Thoracic aorta (tissue), 2 donors: Measurements from ENCODE around the gene CLMN. TPM values are rescaled to one million over a fixed set of nuclear protein-coding genes. Genes with fewer than 3 reads are reported as not detected.

ENCODE experiments used
- ATAC-seq: fragments of 150-250 bp; one replicate; pipeline ENCODE4 v1.8.0; 2017; ENCODE audit warnings: low read depth; ENCODE audit not compliant: insufficient number of reproducible peaks, low FRiP score
- DNase-seq: peaks from one replicate; pipeline ENCODE4 v3.0.0-alpha.2; 2020; ENCODE audit warnings: low spot score
- H3K27ac ChIP-seq, 2 donors: fragments of 200-600 bp; sonication (generic); 1 replicate in 1 of 2; 2 replicates in 1 of 2; pipeline ENCODE4 v1.5.1; 2016; ENCODE audit warnings: mild to moderate bottlenecking in 2 of 2, moderate library complexity in 2 of 2
- H3K27me3 ChIP-seq: fragments of 200-600 bp; sonication (generic); replicated peaks from 2 replicates; pipeline ENCODE4 v1.6.0; 2016; ENCODE audit warnings: mild to moderate bottlenecking; ENCODE audit not compliant: insufficient read depth
- H3K36me3 ChIP-seq: fragments of 200-600 bp; sonication (generic); one replicate; pipeline ENCODE4 v1.5.1; 2016
- H3K4me1 ChIP-seq, 2 donors: fragments of 200-600 bp; sonication (generic); 1 replicate in 1 of 2; 2 replicates in 1 of 2; pipeline versions ENCODE4 v1.5.1 to v1.6.0; 2016; ENCODE audit warnings: low read depth in 2 of 2, mild to moderate bottlenecking in 1 of 2; ENCODE audit not compliant: control insufficient read depth in 1 of 2
- H3K4me3 ChIP-seq: fragments of 200-600 bp; sonication (generic); 2 replicates; pipeline ENCODE4 v1.5.1; 2016; ENCODE audit warnings: mild to moderate bottlenecking
- H3K9me3 ChIP-seq: fragments of 200-600 bp; sonication (generic); 2 replicates; pipeline ENCODE4 v1.5.1; 2016
- total RNA-seq, 2 donors: library from RNA; depleted of rRNA; stranded (reverse); fragments of >200 nt; gene quantifications; one replicate each; pipeline versions ENCODE4 v1.1.0 to v1.2.3, GENCODE V29; 2016
- TF ChIP-seq, protein P1 (sequence below): fragments of 200-600 bp; sonication (generic); IDR thresholded peaks from one replicate; pipeline ENCODE4 v1.5.1; 2019; ENCODE audit warnings: antibody characterized with exemption

Gene CLMN
- total RNA-seq, 2 donors from 2014 or later: 7.3 to 10.4 TPM

DNA sequence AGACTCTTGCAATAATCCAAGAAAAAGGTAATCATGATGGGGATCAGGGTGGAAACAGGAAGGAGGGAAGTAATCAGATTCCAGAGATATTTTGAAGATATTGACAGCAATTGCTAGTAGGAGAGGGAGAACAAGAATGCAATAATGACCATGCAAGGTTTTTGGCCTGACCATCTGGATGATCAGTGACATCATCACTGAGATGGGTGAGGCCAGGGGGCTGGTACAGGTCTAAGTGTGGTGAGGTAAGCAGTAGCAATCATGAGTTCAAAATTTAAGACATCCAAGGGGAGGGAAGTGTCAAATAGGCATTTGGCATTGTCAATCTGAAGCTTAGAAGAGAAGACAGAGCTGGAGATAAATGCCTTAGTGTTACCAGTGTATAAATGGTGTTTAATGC is 24.8 kb upstream of the CLMN start:
- Histone ChIP-seq H3K9me3 (no peaks in the 10 kb centered on the region), H3K4me3 (no peak overlapping the region), H3K36me3 (no peaks in the 10 kb centered on the region), H3K27me3 (no peaks in the 10 kb centered on the region), H3K27ac (no peak overlapping the region), H3K4me1 (no peaks in the 10 kb centered on the region)
- no peak for ATAC-seq
- DNase-seq: no peak
- TF ChIP-seq, protein P1, sequence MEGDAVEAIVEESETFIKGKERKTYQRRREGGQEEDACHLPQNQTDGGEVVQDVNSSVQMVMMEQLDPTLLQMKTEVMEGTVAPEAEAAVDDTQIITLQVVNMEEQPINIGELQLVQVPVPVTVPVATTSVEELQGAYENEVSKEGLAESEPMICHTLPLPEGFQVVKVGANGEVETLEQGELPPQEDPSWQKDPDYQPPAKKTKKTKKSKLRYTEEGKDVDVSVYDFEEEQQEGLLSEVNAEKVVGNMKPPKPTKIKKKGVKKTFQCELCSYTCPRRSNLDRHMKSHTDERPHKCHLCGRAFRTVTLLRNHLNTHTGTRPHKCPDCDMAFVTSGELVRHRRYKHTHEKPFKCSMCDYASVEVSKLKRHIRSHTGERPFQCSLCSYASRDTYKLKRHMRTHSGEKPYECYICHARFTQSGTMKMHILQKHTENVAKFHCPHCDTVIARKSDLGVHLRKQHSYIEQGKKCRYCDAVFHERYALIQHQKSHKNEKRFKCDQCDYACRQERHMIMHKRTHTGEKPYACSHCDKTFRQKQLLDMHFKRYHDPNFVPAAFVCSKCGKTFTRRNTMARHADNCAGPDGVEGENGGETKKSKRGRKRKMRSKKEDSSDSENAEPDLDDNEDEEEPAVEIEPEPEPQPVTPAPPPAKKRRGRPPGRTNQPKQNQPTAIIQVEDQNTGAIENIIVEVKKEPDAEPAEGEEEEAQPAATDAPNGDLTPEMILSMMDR: no peak

DNA sequence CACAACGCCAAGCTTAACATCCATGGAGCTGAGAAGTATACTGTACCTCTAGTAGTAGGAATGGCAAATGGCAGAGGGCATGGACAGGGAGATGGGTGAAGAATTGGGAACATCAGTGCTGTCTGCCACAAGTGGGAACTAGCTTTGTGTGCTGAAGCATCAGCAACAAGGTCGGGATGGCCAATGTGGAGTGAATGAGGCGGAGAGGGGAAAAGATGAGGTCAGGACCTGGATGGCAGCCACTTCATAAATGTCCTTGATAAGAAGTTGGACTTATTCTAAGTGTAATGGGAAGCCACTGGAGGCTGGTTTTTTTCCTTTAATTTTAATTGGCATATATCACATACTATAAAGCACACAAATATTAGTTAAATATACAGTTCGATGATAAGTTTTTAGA is 21.9 kb upstream of the CLMN start:
- no peak for ATAC-seq
- Histone ChIP-seq H3K9me3 (no peaks in the 10 kb centered on the region), H3K27me3 (no peaks in the 10 kb centered on the region), H3K27ac (no peak overlapping the region), H3K4me1 (no peaks in the 10 kb centered on the region), H3K4me3 (no peak overlapping the region), H3K36me3 (no peaks in the 10 kb centered on the region)
- TF ChIP-seq, protein P1: no peak
- DNase-seq: no peak

DNA sequence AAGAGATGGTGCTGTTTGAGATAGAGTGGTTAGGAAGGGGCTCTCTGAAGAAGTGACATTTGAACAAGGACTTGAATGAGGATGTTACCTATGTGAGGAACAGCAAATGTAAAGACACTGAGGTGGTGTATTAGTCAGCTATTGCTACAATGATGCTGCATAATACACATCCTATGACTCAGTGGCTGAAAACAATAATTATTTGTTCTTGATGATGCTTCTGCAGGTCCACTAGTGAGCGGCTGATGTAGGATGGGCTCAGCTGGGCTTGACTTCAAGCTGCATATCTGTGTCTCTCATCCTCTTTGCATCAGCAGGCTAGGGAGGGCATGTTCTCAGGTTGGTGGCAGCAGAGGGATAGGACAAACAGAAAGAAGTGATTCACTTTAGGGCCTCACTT is 21.4 kb upstream of the CLMN start:
- no peak overlapping the region for H3K4me3 ChIP-seq
- no peaks in the 10 kb centered on the region for H3K9me3 ChIP-seq
- H3K27me3 ChIP-seq: no peaks in the 10 kb centered on the region
- no peak overlapping the region for H3K27ac ChIP-seq
- ATAC-seq: no peak
- no peaks in the 10 kb centered on the region for H3K4me1 ChIP-seq
- TF ChIP-seq, protein P1: no peak
- DNase-seq: no peak
- no peaks in the 10 kb centered on the region for H3K36me3 ChIP-seq

DNA sequence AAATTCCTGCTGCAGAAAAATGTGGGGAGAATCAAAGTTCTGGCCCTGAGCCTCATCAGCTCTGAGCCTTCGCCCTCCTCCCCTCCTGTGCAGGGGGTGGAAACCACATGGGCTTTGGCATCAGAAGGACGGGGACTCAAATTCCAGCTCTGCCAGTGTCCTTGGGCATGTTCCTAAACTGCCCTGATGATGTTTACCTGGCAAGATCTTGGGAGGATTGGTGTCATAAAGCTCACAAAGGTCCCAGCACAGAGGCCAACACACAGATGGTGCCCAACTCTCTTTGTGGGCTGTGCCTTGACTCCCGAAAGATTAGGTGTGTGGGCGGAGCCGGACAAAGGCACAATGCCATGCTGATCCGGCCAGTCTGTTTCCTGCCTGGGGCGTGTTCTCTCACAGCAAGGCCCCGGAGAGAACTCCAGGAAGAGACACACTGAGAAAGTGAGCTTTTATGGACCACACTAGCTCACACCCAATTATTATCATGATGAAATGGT is 20.5 kb upstream of the CLMN start:
- no peaks in the 10 kb centered on the region for H3K36me3 ChIP-seq
- no peak for ATAC-seq
- no peaks in the 10 kb centered on the region for H3K27me3 ChIP-seq
- TF ChIP-seq, protein P1: no peak
- H3K4me3 ChIP-seq: no peak overlapping the region
- H3K27ac ChIP-seq: no peak overlapping the region
- no peaks in the 10 kb centered on the region for H3K4me1 ChIP-seq
- DNase-seq: no peak
- no peaks in the 10 kb centered on the region for H3K9me3 ChIP-seq

DNA sequence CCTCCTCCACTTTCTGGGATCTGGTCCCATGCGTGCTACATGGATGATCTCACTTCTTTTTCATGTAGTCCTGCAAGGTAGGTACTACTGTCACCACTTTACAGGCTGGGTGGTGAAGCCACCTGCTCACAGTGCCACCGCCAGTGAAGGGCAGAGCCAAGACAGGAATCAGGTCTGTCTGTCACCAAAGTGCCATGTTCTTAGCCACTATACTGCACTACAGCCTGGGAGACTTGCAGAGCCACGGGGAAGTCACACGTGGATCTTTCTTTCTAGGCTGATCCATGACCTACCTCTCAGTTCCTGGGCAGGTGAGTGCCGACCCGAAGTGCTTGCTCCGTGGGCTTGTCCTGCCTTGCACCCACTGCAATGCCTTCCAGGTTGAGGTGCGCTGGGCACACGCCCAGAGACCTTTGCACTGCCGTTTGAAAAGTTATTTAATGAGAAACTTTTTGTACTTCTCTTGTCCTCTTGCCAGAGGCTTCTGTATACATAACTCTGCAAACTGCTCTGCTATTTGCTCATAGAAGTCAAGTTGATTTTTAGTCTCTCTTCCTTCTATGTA is 19.7 kb upstream of the CLMN start:
- no peaks in the 10 kb centered on the region for H3K9me3 ChIP-seq
- ATAC-seq: no peak
- no peaks in the 10 kb centered on the region for H3K4me1 ChIP-seq
- H3K27me3 ChIP-seq: no peaks in the 10 kb centered on the region
- TF ChIP-seq, protein P1: no peak
- H3K4me3 ChIP-seq: no peak overlapping the region
- DNase-seq: no peak
- H3K27ac ChIP-seq: no peak overlapping the region
- H3K36me3 ChIP-seq: no peaks in the 10 kb centered on the region
